Stomach (tissue), 9 donors: ENCODE measurements around the gene UBE2O. TPM values are rescaled to one million over a fixed set of nuclear protein-coding genes. Genes with fewer than 3 reads are reported as not detected.

ENCODE experiments used
- DNase-seq, 2 donors: peaks; one replicate each; pipeline versions ENCODE4 v3.0.0 to v3.0.0-alpha.2; 2013 to 2019
- H3K27ac ChIP-seq, 5 donors: fragments of 200-600 bp in 4 of 5; sonication (generic) in 4 of 5; one replicate each; pipeline ENCODE4 v1.5.1; 2013 to 2019; ENCODE audit warnings: mild to moderate bottlenecking in 1 of 5, moderate library complexity in 1 of 5
- H3K27me3 ChIP-seq, 3 donors: fragments of 200-600 bp; sonication (generic); one replicate each; pipeline ENCODE4 v1.5.1; 2017 to 2019; ENCODE audit warnings: mixed run types in 1 of 3
- H3K36me3 ChIP-seq, 4 donors: fragments of 200-600 bp; sonication (generic); 1 replicate in 3 of 4; 2 replicates in 1 of 4; pipeline ENCODE4 v1.5.1; 2016 to 2019
- H3K4me1 ChIP-seq, 4 donors: fragments of 200-600 bp; sonication (generic); one replicate each; pipeline ENCODE4 v1.5.1; 2016 to 2019
- H3K4me3 ChIP-seq, 4 donors: fragments of 200-600 bp; sonication (generic) in 3 of 4; one replicate each; pipeline ENCODE4 v1.5.1; 2016 to 2019; ENCODE audit warnings: mild to moderate bottlenecking in 1 of 4
- H3K9me3 ChIP-seq, 4 donors: fragments of 200-600 bp; sonication (generic); one replicate each; pipeline ENCODE4 v1.5.1; 2016 to 2019
- CTCF ChIP-seq, 7 experiments: fragments of 450-650 bp in 4 of 7; fragments of 200-600 bp in 3 of 7; sonication (generic) in 3 of 7; IDR thresholded peaks; one replicate each; pipeline ENCODE4 v1.5.1; 2016 to 2019; ENCODE audit warnings: antibody characterized with exemption in 7 of 7, control low read depth in 2 of 7, mild to moderate bottlenecking in 1 of 7
- EP300 ChIP-seq: sonication (generic); formaldehyde crosslinking; IDR thresholded peaks from one replicate; pipeline ENCODE4 v1.6.1; 2017; ENCODE audit warnings: antibody characterized with exemption
- POLR2A ChIP-seq, 4 donors: fragments of 450-650 bp; IDR thresholded peaks; one replicate each; pipeline ENCODE4 v1.6.1; 2016; ENCODE audit warnings: antibody characterized with exemption in 4 of 4, control low read depth in 2 of 4, mild to moderate bottlenecking in 1 of 4, moderate library complexity in 1 of 4
- POLR2AphosphoS5 ChIP-seq, 3 donors: sonication (generic); formaldehyde crosslinking; IDR thresholded peaks; one replicate each; pipeline ENCODE4 v1.6.1; 2016; ENCODE audit warnings: antibody characterized with exemption in 3 of 3
- WGBS, 5 donors: extraction: QIAGEN DNeasy Blood & Tissue Kit in 3 of 5; methylation state at CpG; one replicate each; pipeline versions ENCODE4 v1.1.5 to v1.1.7; 2013 to 2018; 5-methylcytosine and 5-hydroxymethylcytosine counted together
- intact Hi-C: fragments of 100-400 bp; cut with DNase I; formaldehyde crosslinking; loops from one replicate; pipeline ENCODE4 v1.15.1; 2023; ENCODE audit warnings: low total_unique reads
- polyA plus RNA-seq, 3 donors: library from polyadenylated mRNA; stranded (reverse); fragments of 200-250 nt; gene quantifications; one replicate each; pipeline ENCODE4 v1.2.3, GENCODE V29; 2013
- total RNA-seq, 5 donors: library from RNA; depleted of rRNA; stranded (reverse); fragments of >200 nt; gene quantifications; one replicate each; pipeline versions ENCODE4 v1.1.0 to v1.2.3, GENCODE V29; 2014 to 2016
- donor health status: healthy with polysubstance abuse.
- donor health status: Bipolar disorder and iron deficiency.
- donor health status: healthy.

Gene UBE2O
- total and polyA plus RNA-seq, 8 donors, result 4.6 to 32.7 (median 11.9) TPM

GRCh38 chr17:76442341-76443338 is 10.3 kb downstream of the UBE2O start:
- Histone ChIP-seq H3K4me3 (no peak overlapping the region), H3K9me3 (no peaks in the 10 kb centered on the region), H3K27me3 (no peaks in the 10 kb centered on the region), H3K27ac (no peak overlapping the region), H3K36me3 (no peaks in the 10 kb centered on the region), H3K4me1 (peaks cover 22 to 72% (median 38%) of the 10 kb centered on the region in 4 donors)
- DNase-seq, result no peak
- no peak for TF ChIP-seq POLR2AphosphoS5 (IDR thresholded peaks at IDR 0.05)
- no peak for TF ChIP-seq CTCF (IDR thresholded peaks at IDR 0.05)
- no peak for TF ChIP-seq POLR2A (IDR thresholded peaks at IDR 0.05)
- TF ChIP-seq EP300, result no peak
- intact Hi-C loops, result no loop called here
- 91 to 94% (median 93%) methylated on average over 8 of the region's 8 CpGs for WGBS, 5 donors

GRCh38 chr17:76441686-76442340 is 11.1 kb downstream of the UBE2O start:
- H3K36me3 ChIP-seq, result no peaks in the 10 kb centered on the region
- WGBS, 5 donors, result 74 to 81% (median 79%) methylated on average over 13 of the region's 13 CpGs

GRCh38 chr17:76440751-76441362 is 12.1 kb downstream of the UBE2O start:
- Histone ChIP-seq H3K36me3 (no peaks in the 10 kb centered on the region), H3K27me3 (no peaks in the 10 kb centered on the region), H3K9me3 (no peaks in the 10 kb centered on the region), H3K4me3 (no peak overlapping the region), H3K27ac (no peak overlapping the region), H3K4me1 (peaks cover 9 to 54% (median 30%) of the 10 kb centered on the region in 4 donors)
- 71 to 89% (median 82%) methylated on average over 2 of the region's 2 CpGs for WGBS, 5 donors
- TF ChIP-seq POLR2AphosphoS5 (IDR thresholded peaks at IDR 0.05) (no peak), EP300 (no peak), CTCF (IDR thresholded peaks at IDR 0.05) (no peak), POLR2A (IDR thresholded peaks at IDR 0.05) (no peak)
- no peak for DNase-seq
- intact Hi-C loops, result no loop called here

More at GRCh38 chr17:76441686-76442340, 11.1 kb downstream of the UBE2O start:
- no peaks in the 10 kb centered on the region for H3K27me3 ChIP-seq
- H3K9me3 ChIP-seq, result no peaks in the 10 kb centered on the region
- TF ChIP-seq CTCF (IDR thresholded peaks at IDR 0.05) (no peak), POLR2A (IDR thresholded peaks at IDR 0.05) (no peak), POLR2AphosphoS5 (IDR thresholded peaks at IDR 0.05) (no peak), EP300 (no peak)
- H3K4me1 ChIP-seq, result peaks cover 18 to 64% (median 38%) of the 10 kb centered on the region in 4 donors
- intact Hi-C loops, result no loop called here
- no peak for DNase-seq
- H3K27ac ChIP-seq, result no peak overlapping the region
- no peak overlapping the region for H3K4me3 ChIP-seq

GRCh38 chr17:76439314-76439928 is 13.5 kb downstream of the UBE2O start:
- Histone ChIP-seq H3K27me3 (no peaks in the 10 kb centered on the region), H3K36me3 (peaks cover 0 to 6% (median 0%) of the 10 kb centered on the region in 4 donors), H3K9me3 (no peaks in the 10 kb centered on the region), H3K27ac (no peak overlapping the region), H3K4me3 (no peak overlapping the region), H3K4me1 (peaks cover 9 to 52% (median 26%) of the 10 kb centered on the region in 4 donors)
- WGBS, 5 donors, result 80 to 93% (median 86%) methylated on average over 6 of the region's 6 CpGs
- TF ChIP-seq CTCF (IDR thresholded peaks at IDR 0.05) (no peak), EP300 (no peak), POLR2A (IDR thresholded peaks at IDR 0.05) (no peak), POLR2AphosphoS5 (IDR thresholded peaks at IDR 0.05) (no peak)
- no peak for DNase-seq
- intact Hi-C loops, result no loop called here
